ENCODE measurements around the gene DNM3. TPM values are rescaled to one million over a fixed set of nuclear protein-coding genes. Genes with fewer than 3 reads are reported as not detected.

DNM3 gene
- total RNA-seq, 1 experiment from 2014 or later, result 1.7 TPM

GRCh38 chr1:172452536-172453152 is 611.3 kb downstream of the DNM3 start:
- DNase-seq (ENCODE audit: low read depth), result peak; percentile 18

GRCh38 chr1:172453153-172453545 is 611.9 kb downstream of the DNM3 start:
- no peak for DNase-seq (ENCODE audit: low read depth)

GRCh38 chr1:172453607-172454006 is 612.3 kb downstream of the DNM3 start:
- DNase-seq (ENCODE audit: low read depth), result no peak

- no peak for DNase-seq (ENCODE audit: low read depth)
These were observed 614.2 kb downstream of the DNM3 start for GRCh38 chr1:172455451-172455850.

- DNase-seq (ENCODE audit: low read depth), result no peak
These were observed 615.1 kb downstream of the DNM3 start for GRCh38 chr1:172456344-172456769.

- DNase-seq (ENCODE audit: low read depth), result no peak
These were observed 616.3 kb downstream of the DNM3 start for GRCh38 chr1:172457479-172458130.

GRCh38 chr1:172460177-172460576 is 618.9 kb downstream of the DNM3 start:
- no peak for DNase-seq (ENCODE audit: low read depth)

- peak; percentile 46 for DNase-seq (ENCODE audit: low read depth)
These were observed 619.6 kb downstream of the DNM3 start for GRCh38 chr1:172460887-172461315.

Other genes with a start within 250 kb of the DNM3 start
- not detected in 2 replicates for gene MYOCOS, start 219.3 kb upstream of the DNM3 start, total RNA-seq (2014; rRNA removed; shearing (Covaris generic))
- not detected in 2 replicates for gene MYOC, start 188.8 kb upstream of the DNM3 start, total RNA-seq (2014; rRNA removed; shearing (Covaris generic))
- 11.3 and 13.1 TPM in 2 replicates for gene VAMP4, start 99.4 kb upstream of the DNM3 start, total RNA-seq (2014; rRNA removed; shearing (Covaris generic))
- 16.7 and 22.0 TPM in 2 replicates for gene METTL13, start 59.8 kb upstream of the DNM3 start, total RNA-seq (2014; rRNA removed; shearing (Covaris generic))